Ishikawa (cell line): ENCODE results near the gene ACVR1B.

ENCODE experiments used
- CEBPB ChIP-seq: IDR thresholded peaks from 2 replicates; pipeline ENCODE4 v1.6.1; 2012
- CREB1 ChIP-seq: IDR thresholded peaks from 2 replicates; pipeline ENCODE4 v1.6.1; 2012; ENCODE audit warnings: low read depth
- EGR1 ChIP-seq: IDR thresholded peaks from 2 replicates; pipeline ENCODE4 v1.6.1; 2012
- EP300 ChIP-seq: IDR thresholded peaks from 2 replicates; pipeline ENCODE4 v1.6.1; 2012; ENCODE audit warnings: borderline replicate concordance
- FOXM1 ChIP-seq: IDR thresholded peaks from 2 replicates; pipeline ENCODE4 v1.6.1; 2012; ENCODE audit warnings: low read depth, borderline replicate concordance
- MAX ChIP-seq: IDR thresholded peaks from 2 replicates; pipeline ENCODE4 v1.6.1; 2012
- NFIC ChIP-seq: IDR thresholded peaks from 2 replicates; pipeline ENCODE4 v1.6.1; 2012
- REST ChIP-seq: IDR thresholded peaks from 2 replicates; pipeline ENCODE4 v1.6.1; 2012; ENCODE audit warnings: low read depth, mild to moderate bottlenecking
- TAF1 ChIP-seq: IDR thresholded peaks from 2 replicates; pipeline ENCODE4 v1.6.1; 2012; ENCODE audit warnings: low read depth, mild to moderate bottlenecking
- TCF12 ChIP-seq: IDR thresholded peaks from 2 replicates; pipeline ENCODE4 v1.6.1; 2012; ENCODE audit warnings: low read depth
- TEAD4 ChIP-seq: IDR thresholded peaks from 2 replicates; pipeline ENCODE4 v1.6.1; 2012
- USF1 ChIP-seq: IDR thresholded peaks from 2 replicates; pipeline ENCODE4 v1.6.1; 2012
- YY1 ChIP-seq: IDR thresholded peaks from 2 replicates; pipeline ENCODE4 v1.6.1; 2012; ENCODE audit warnings: low read depth
- ZBTB7A ChIP-seq: IDR thresholded peaks from 2 replicates; pipeline ENCODE4 v1.6.1; 2012; ENCODE audit warnings: low read depth

The ACVR1B gene

GRCh38 chr12:52024845-52025230, 73.3 kb downstream of the ACVR1B start:
- TF ChIP-seq TAF1 = no peak
- TF ChIP-seq NFIC = no peak
- no peak for TF ChIP-seq FOXM1
- TF ChIP-seq EP300 = no peak
- no peak for TF ChIP-seq TCF12
- no peak for TF ChIP-seq CEBPB
- no peak for TF ChIP-seq CREB1
- no peak for TF ChIP-seq EGR1
- TF ChIP-seq REST = no peak
- TF ChIP-seq YY1 = no peak
- TF ChIP-seq TEAD4 = no peak
- TF ChIP-seq USF1 = no peak

- TF ChIP-seq USF1 = no peak
- no peak for TF ChIP-seq CEBPB
Observed at GRCh38 chr12:52026263-52026662, 74.8 kb downstream of the ACVR1B start.

GRCh38 chr12:52027085-52027843, 75.8 kb downstream of the ACVR1B start:
- no peak for TF ChIP-seq TEAD4
- peak; percentile 60; the same call in 1 of the 2 replicates for TF ChIP-seq USF1

- TF ChIP-seq EGR1 (no peak), FOXM1 (no peak), TEAD4 (0 out of 2 replicates have a peak, but pooled peaks have one; percentile 33), REST (peak; percentile 22; the same call in 1 of the 2 replicates), MAX (peak; percentile 82), NFIC (peak; percentile 69), CEBPB (no peak), TAF1 (no peak), ZBTB7A (0 out of 2 replicates have a peak, but pooled peaks have one; percentile 53), TCF12 (no peak; the same call in 1 of the 2 replicates), EP300 (0 out of 2 replicates have a peak, but pooled peaks have one; percentile 53)
Observed at GRCh38 chr12:52029685-52030084, 78.2 kb downstream of the ACVR1B start.

GRCh38 chr12:52032446-52032803, 80.9 kb downstream of the ACVR1B start:
- no peak for TF ChIP-seq ZBTB7A
- no peak for TF ChIP-seq REST
- TF ChIP-seq NFIC = no peak
- TF ChIP-seq CEBPB = no peak
- TF ChIP-seq FOXM1 = no peak
